Tibial nerve (tissue), 4 donors: ENCODE results near the gene CORO1C. TPM values are rescaled to one million over a fixed set of nuclear protein-coding genes. Genes with fewer than 3 reads are reported as not detected.
"Not testable (repeated sequence)": the region's sequence is repeated elsewhere in the genome, so short reads cannot be mapped to it uniquely, and the experiment has no call there.

Source experiments
- DNase-seq, 2 donors: peaks; one replicate each; pipeline ENCODE4 v3.0.0-alpha.2; 2019; ENCODE audit warnings: low spot score in 2 of 2
- H3K27ac ChIP-seq, 4 donors: fragments of 200-600 bp; sonication (generic) in 3 of 4; one replicate each; pipeline ENCODE4 v1.5.1; 2017 to 2019; ENCODE audit warnings: mild to moderate bottlenecking in 1 of 4
- H3K27me3 ChIP-seq, 2 donors: fragments of 200-600 bp; sonication (generic) in 1 of 2; one replicate each; pipeline versions ENCODE4 v1.5.1 to v1.6.0; 2017 to 2019
- H3K36me3 ChIP-seq, 3 donors: fragments of 200-600 bp; sonication (generic); one replicate each; pipeline ENCODE4 v1.5.1; 2018 to 2019
- H3K4me1 ChIP-seq, 4 donors: fragments of 200-600 bp; sonication (generic) in 3 of 4; one replicate each; pipeline ENCODE4 v1.5.1; 2017 to 2019
- H3K4me3 ChIP-seq, 4 donors: fragments of 200-600 bp; sonication (generic) in 3 of 4; one replicate each; pipeline ENCODE4 v1.5.1; 2017 to 2019; ENCODE audit warnings: mild to moderate bottlenecking in 1 of 4, moderate library complexity in 1 of 4
- H3K9me3 ChIP-seq, 4 donors: fragments of 200-600 bp; sonication (generic) in 3 of 4; one replicate each; pipeline ENCODE4 v1.5.1; 2017 to 2019
- EP300 ChIP-seq, 2 donors: sonication (generic); formaldehyde crosslinking; IDR thresholded peaks; one replicate each; pipeline ENCODE4 v1.6.1; 2017; ENCODE audit warnings: antibody characterized with exemption in 2 of 2, mild to moderate bottlenecking in 1 of 2
- POLR2A ChIP-seq, 2 donors: fragments of 450-650 bp; IDR thresholded peaks; one replicate each; pipeline ENCODE4 v1.6.1; 2017; ENCODE audit warnings: antibody characterized with exemption in 2 of 2, mild to moderate bottlenecking in 2 of 2, moderate library complexity in 2 of 2
- WGBS, 2 donors: methylation state at CpG; one replicate each; pipeline ENCODE4 v1.1.5; 2018; 5-methylcytosine and 5-hydroxymethylcytosine counted together
- total RNA-seq, 4 donors: library from RNA; depleted of rRNA; stranded (reverse); fragments of >200 nt; gene quantifications; one replicate each; pipeline ENCODE4 v1.1.0, GENCODE V29; 2016
- TF ChIP-seq, protein P1 (sequence below), 5 experiments: fragments of 200-600 bp in 3 of 5; fragments of 450-650 bp in 2 of 5; sonication (generic) in 3 of 5; IDR thresholded peaks; one replicate each; pipeline ENCODE4 v1.5.1; 2016 to 2019; ENCODE audit warnings: antibody characterized with exemption in 5 of 5, mild to moderate bottlenecking in 3 of 5, moderate library complexity in 2 of 5

CORO1C gene
- total RNA-seq, 4 donors from 2014 or later: 110 to 181 (median 158) TPM

DNA sequence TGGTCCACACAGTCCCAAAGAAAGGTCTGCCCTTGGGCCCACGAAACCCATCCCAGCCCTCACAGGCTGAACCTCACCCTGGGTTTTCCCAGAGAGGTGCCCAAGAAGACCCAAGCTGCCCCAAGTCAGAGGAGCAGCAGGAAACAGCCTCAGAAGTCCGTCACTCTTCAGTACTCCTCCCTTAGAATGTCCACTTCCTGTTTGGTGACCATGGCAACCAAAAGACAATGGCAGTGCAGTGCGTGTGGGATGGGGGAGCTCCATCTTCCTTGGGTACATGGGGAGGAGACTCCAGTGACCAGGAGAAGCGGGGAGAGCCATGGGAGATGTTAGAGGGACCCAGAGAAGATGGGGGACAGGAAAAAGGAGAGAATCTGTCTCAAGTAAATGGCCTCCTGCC, 108.9 kb downstream of the CORO1C start:
- Histone ChIP-seq H3K9me3 (no peaks in the 10 kb centered on the region), H3K27me3 (no peaks in the 10 kb centered on the region), H3K36me3 (no peaks in the 10 kb centered on the region), H3K4me1 (peaks cover 0 to 24% (median 2%) of the 10 kb centered on the region in 4 donors), H3K4me3 (no peak overlapping the region), H3K27ac (no peak overlapping the region)
- 40 to 45% methylated on average over 4 of the region's 4 CpGs for WGBS, 2 donors
- TF ChIP-seq POLR2A (IDR thresholded peaks at IDR 0.05) (no peak), EP300 (IDR thresholded peaks at IDR 0.05) (no peak)
- TF ChIP-seq, protein P1, sequence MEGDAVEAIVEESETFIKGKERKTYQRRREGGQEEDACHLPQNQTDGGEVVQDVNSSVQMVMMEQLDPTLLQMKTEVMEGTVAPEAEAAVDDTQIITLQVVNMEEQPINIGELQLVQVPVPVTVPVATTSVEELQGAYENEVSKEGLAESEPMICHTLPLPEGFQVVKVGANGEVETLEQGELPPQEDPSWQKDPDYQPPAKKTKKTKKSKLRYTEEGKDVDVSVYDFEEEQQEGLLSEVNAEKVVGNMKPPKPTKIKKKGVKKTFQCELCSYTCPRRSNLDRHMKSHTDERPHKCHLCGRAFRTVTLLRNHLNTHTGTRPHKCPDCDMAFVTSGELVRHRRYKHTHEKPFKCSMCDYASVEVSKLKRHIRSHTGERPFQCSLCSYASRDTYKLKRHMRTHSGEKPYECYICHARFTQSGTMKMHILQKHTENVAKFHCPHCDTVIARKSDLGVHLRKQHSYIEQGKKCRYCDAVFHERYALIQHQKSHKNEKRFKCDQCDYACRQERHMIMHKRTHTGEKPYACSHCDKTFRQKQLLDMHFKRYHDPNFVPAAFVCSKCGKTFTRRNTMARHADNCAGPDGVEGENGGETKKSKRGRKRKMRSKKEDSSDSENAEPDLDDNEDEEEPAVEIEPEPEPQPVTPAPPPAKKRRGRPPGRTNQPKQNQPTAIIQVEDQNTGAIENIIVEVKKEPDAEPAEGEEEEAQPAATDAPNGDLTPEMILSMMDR (IDR thresholded peaks at IDR 0.05): no peak
- DNase-seq: no peak

DNA sequence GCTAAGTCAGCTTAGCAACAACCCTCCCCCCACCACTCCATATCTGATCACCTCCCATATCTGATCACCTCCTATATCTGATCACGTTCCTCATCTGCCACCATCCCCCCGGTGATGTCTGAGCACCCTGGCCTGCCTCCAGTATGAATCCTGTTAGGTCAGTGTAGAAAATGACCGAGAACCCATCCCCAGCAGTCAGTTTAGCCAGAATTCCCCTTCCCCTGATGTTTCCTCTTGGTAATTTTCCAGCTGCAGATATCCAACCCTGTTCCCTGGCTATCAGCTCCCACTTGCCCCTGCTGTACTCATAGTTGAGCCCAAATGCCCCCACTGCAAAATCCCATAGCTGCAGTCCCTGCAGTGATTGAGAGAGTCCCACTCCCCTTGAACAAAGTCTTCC, 110.2 kb downstream of the CORO1C start:
- H3K4me1 ChIP-seq: peaks cover 0 to 27% (median 6%) of the 10 kb centered on the region in 4 donors
- TF ChIP-seq POLR2A (IDR thresholded peaks at IDR 0.05) (no peak), EP300 (IDR thresholded peaks at IDR 0.05) (no peak)
- TF ChIP-seq, protein P1 (IDR thresholded peaks at IDR 0.05): no peak
- no peaks in the 10 kb centered on the region for H3K36me3 ChIP-seq
- 80 to 91% methylated on average over 3 of the region's 3 CpGs for WGBS, 2 donors
- H3K9me3 ChIP-seq: peaks cover 0 to 1% (median 0%) of the 10 kb centered on the region in 4 donors
- no peak for DNase-seq
- H3K4me3 ChIP-seq: no peak overlapping the region
- H3K27me3 ChIP-seq: no peaks in the 10 kb centered on the region
- no peak overlapping the region for H3K27ac ChIP-seq

DNA sequence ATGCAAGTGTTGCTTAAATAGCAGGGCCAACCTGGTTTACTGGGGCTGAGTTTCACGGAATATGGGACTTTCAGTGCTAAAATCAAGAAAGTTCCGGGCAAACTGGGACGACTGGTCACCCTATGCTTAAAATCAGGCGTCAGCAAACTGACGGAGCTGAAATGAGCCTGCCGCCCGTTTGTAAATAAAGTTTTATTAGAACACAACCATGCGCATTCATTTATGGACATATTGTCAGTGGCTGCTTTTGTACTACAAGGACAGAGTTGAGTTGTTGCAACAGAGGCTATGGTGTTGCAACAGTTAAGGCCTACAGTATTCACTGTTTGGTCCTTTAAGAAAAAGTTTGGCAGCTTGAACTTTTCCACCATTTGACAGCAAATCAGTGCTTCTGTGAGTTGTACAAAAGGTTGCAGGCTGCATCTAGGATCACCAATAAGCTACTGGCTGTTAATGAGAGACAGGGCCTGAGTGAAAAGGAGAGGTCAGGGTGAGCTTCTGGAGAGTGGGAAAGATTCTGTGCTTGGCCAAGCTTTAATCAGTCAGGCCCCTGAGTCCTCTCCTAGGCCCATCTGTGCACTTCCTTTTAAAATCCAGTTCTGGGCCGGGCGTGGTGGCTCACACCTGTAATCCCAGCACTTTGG, 111.0 kb downstream of the CORO1C start:
- 94 to 95% methylated on average over 10 of the region's 10 CpGs for WGBS, 2 donors
- Histone ChIP-seq H3K27ac (no peak overlapping the region), H3K4me1 (peaks cover 0 to 27% (median 6%) of the 10 kb centered on the region in 4 donors), H3K36me3 (no peaks in the 10 kb centered on the region), H3K9me3 (peaks cover 0 to 6% (median 0%) of the 10 kb centered on the region in 4 donors), H3K4me3 (no peak overlapping the region), H3K27me3 (no peaks in the 10 kb centered on the region)
- TF ChIP-seq POLR2A (IDR thresholded peaks at IDR 0.05) (no peak), EP300 (IDR thresholded peaks at IDR 0.05) (peak in 1 of 2 donors; percentile 12)
- TF ChIP-seq, protein P1 (IDR thresholded peaks at IDR 0.05): no peak
- no peak for DNase-seq

DNA sequence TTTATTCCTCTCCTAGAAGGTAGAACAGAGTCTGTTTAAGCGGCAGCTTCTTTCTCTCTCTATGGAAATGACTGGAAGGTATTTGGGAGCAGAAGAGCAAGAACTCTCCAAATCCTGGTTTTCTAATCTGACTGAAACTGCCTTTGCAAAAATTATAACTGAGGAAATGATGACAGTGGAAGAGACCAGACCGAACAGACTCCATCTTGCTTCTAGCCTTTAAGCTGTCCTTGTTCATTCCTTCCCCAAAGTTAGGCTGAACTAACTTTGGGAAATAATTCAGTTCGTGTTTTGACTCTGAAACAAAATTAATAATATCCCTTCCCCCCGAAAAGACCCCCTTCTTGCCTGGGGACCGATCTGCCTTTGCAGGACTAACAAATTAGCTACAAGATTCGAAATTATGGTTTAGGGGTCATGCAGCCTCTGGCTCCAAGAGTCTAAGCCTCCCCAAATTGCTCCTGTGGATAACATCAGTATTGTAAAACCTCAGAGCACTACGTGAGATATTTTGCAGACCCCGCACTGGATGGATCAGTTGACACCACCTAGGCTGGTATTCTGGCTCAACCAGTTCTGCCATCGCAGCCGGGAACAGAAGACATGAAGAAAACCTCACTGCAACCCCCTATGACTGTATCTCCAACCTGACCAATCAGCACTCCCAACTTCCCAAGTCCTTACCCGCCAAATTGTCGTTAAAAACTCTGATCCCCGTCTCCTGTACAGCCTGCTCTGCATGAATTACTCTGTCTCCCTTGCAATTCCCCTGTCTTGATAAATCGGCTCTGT, 111.8 kb downstream of the CORO1C start:
- no peak for DNase-seq
- H3K27me3 ChIP-seq: no peaks in the 10 kb centered on the region
- H3K36me3 ChIP-seq: no peaks in the 10 kb centered on the region
- TF ChIP-seq EP300 (IDR thresholded peaks at IDR 0.05) (no peak), POLR2A (IDR thresholded peaks at IDR 0.05) (no peak)
- TF ChIP-seq, protein P1 (IDR thresholded peaks at IDR 0.05): no peak
- H3K27ac ChIP-seq: no peak overlapping the region
- WGBS, 2 donors: 81 to 86% methylated on average over 14 of the region's 14 CpGs
- H3K9me3 ChIP-seq: peaks cover 0 to 6% (median 0%) of the 10 kb centered on the region in 4 donors
- no peak overlapping the region for H3K4me3 ChIP-seq
- H3K4me1 ChIP-seq: peaks cover 0 to 27% (median 6%) of the 10 kb centered on the region in 4 donors

DNA sequence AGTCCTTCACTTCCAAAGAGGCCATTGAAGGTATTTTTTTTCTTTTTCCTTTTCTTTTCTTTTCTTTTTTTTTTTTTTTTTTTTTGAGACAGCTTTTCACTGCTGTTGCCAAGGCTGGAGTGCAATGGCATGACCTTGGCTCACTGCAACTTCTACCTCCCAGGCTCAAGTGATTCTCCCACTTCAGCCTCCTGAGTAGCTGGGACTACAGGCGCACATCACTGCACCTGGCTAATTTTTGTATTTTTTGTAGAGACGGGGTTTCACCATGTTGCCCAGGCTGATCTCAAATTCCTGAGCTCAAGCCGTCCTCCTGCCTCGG, 112.4 kb downstream of the CORO1C start:
- 74 to 82% methylated on average over 4 of the region's 4 CpGs for WGBS, 2 donors
- H3K27ac ChIP-seq, DNase-seq, H3K9me3 ChIP-seq, H3K4me3 ChIP-seq, H3K36me3 ChIP-seq, H3K27me3 ChIP-seq: not testable (repeated sequence)
- H3K4me1 ChIP-seq: peaks cover 0 to 27% (median 6%) of the 10 kb centered on the region in 4 donors
